Articular chondrocyte of knee joint (primary cell): Measurements from ENCODE around the gene SPAST. TPM values are rescaled to one million over a fixed set of nuclear protein-coding genes. Genes with fewer than 3 reads are reported as not detected.

Experiments used
- total RNA-seq: library from RNA; depleted of rRNA; stranded (reverse); fragments of >200 nt; gene quantifications from 2 replicates; pipeline ENCODE4 v1.2.3, GENCODE V29; 2012

The SPAST gene
- total RNA-seq, result 28.0 and 30.2 TPM in 2 replicates

GRCh38 chr2:32063310-32064020, at the start of gene SPAST:
Gene SPAST (plus strand): TSS chr2:32063556. CDS start chr2:32063832, 276 bp downstream.

GRCh38 chr2:32039447-32040219, 23.7 kb upstream of the SPAST start, which contains the start of gene DPY30:
Gene DPY30 (minus strand): TSS chr2:32039805. CDS start chr2:32039456, 349 bp downstream.

Other genes starting within 250 kb of the SPAST start
- 29.7 and 29.8 TPM in 2 replicates for gene MEMO1, start 52.5 kb upstream of the SPAST start, total RNA-seq
- 51.0 and 65.3 TPM in 2 replicates for gene DPY30, start 23.8 kb upstream of the SPAST start, total RNA-seq
- gene SLC30A6, start 102.3 kb downstream of the SPAST start, total RNA-seq, result 42.5 and 45.8 TPM in 2 replicates
- not detected in 2 replicates for gene NLRC4, start 201.3 kb downstream of the SPAST start, total RNA-seq
- 39.3 and 40.0 TPM in 2 replicates for gene YIPF4, start 214.3 kb downstream of the SPAST start, total RNA-seq